H9 (cell line): ENCODE measurements around the gene ZBTB47. TPM values are rescaled to one million over a fixed set of nuclear protein-coding genes. Genes with fewer than 3 reads are reported as not detected.

Source experiments
- DNase-seq: peaks from one replicate; pipeline ENCODE4 v3.0.0-alpha.2; 2017
- H2AFZ ChIP-seq: one replicate; pipeline ENCODE4 v1.6.1; 2013; ENCODE audit warnings: mild to moderate bottlenecking, low read length, control low read depth, moderate library complexity
- H2AK5ac ChIP-seq: 2 replicates; pipeline ENCODE4 v1.6.1; 2013; ENCODE audit warnings: low read length, control low read depth, mixed read lengths; ENCODE audit not compliant: insufficient read length
- H2BK120ac ChIP-seq: one replicate; pipeline ENCODE4 v1.6.1; 2013; ENCODE audit warnings: low read depth, mild to moderate bottlenecking, low read length, control low read depth, inconsistent platforms; ENCODE audit not compliant: poor library complexity, severe bottlenecking
- H2BK12ac ChIP-seq: 2 replicates; pipeline ENCODE4 v1.6.1; 2013; ENCODE audit warnings: low read length, control low read depth, mixed read lengths, low read depth; ENCODE audit not compliant: insufficient read length
- H2BK15ac ChIP-seq: 2 replicates; pipeline ENCODE4 v1.6.1; 2013; ENCODE audit warnings: low read depth, low read length, control low read depth
- H2BK20ac ChIP-seq: one replicate; pipeline ENCODE4 v1.6.1; 2013; ENCODE audit warnings: low read depth, mild to moderate bottlenecking, low read length, control low read depth, inconsistent platforms; ENCODE audit not compliant: poor library complexity, severe bottlenecking
- H2BK5ac ChIP-seq: 2 replicates; pipeline ENCODE4 v1.6.1; 2013; ENCODE audit warnings: low read length, control low read depth, mixed read lengths; ENCODE audit not compliant: insufficient read length
- H3K14ac ChIP-seq: 2 replicates; pipeline ENCODE4 v1.6.1; 2013; ENCODE audit warnings: low read length, control low read depth; ENCODE audit not compliant: insufficient read depth
- H3K18ac ChIP-seq: 2 replicates; pipeline ENCODE4 v1.6.1; 2013; ENCODE audit warnings: low read depth, mild to moderate bottlenecking, mixed read lengths, low read length, control low read depth; ENCODE audit not compliant: insufficient read length
- H3K23ac ChIP-seq: 2 replicates; pipeline ENCODE4 v1.6.1; 2013; ENCODE audit warnings: low read length, control low read depth, mixed read lengths, low read depth; ENCODE audit not compliant: insufficient read length
- H3K23me2 ChIP-seq: 2 replicates; pipeline ENCODE4 v1.6.1; 2013; ENCODE audit warnings: low read depth, mild to moderate bottlenecking, mixed read lengths, low read length, control low read depth; ENCODE audit not compliant: insufficient read length, poor library complexity, severe bottlenecking
- H3K27ac ChIP-seq: 2 replicates; pipeline ENCODE4 v1.5.1; 2013; ENCODE audit warnings: low read length, control low read depth, mixed read lengths, low read depth; ENCODE audit not compliant: insufficient read length
- H3K27me3 ChIP-seq: 2 replicates; pipeline ENCODE4 v1.6.1; 2013; ENCODE audit warnings: low read length, control low read depth, inconsistent platforms; ENCODE audit not compliant: insufficient read depth
- H3K4ac ChIP-seq: 2 replicates; pipeline ENCODE4 v1.6.1; 2013; ENCODE audit warnings: low read depth, mild to moderate bottlenecking, control low read depth, inconsistent platforms, low read length, moderate library complexity
- H3K4me1 ChIP-seq: 2 replicates; pipeline ENCODE4 v1.6.1; 2013; ENCODE audit warnings: low read length, control low read depth, inconsistent platforms; ENCODE audit not compliant: insufficient read depth
- H3K4me2 ChIP-seq: 2 replicates; pipeline ENCODE4 v1.6.1; 2013; ENCODE audit warnings: low read length, control low read depth, mixed read lengths; ENCODE audit not compliant: insufficient read length, insufficient read depth
- H3K56ac ChIP-seq: 2 replicates; pipeline ENCODE4 v1.6.1; 2013; ENCODE audit warnings: low read depth, mild to moderate bottlenecking, mixed read lengths, low read length, control low read depth; ENCODE audit not compliant: insufficient read length
- H3K79me1 ChIP-seq: 2 replicates; pipeline ENCODE4 v1.6.1; 2013; ENCODE audit warnings: low read depth, mild to moderate bottlenecking, moderate library complexity, low read length, control low read depth, inconsistent platforms; ENCODE audit not compliant: insufficient read depth, poor library complexity, severe bottlenecking
- H3K79me2 ChIP-seq: 2 replicates; pipeline ENCODE4 v1.6.1; 2013; ENCODE audit warnings: low read length, control low read depth, inconsistent platforms; ENCODE audit not compliant: insufficient read depth
- H3K9ac ChIP-seq: 2 replicates; pipeline ENCODE4 v1.6.1; 2013; ENCODE audit warnings: low read length, control low read depth, mixed read lengths; ENCODE audit not compliant: insufficient read length; ENCODE audit errors: extremely low read depth
- H3K9me3 ChIP-seq: one replicate; pipeline ENCODE4 v1.6.1; 2013; ENCODE audit warnings: low read depth, low read length, inconsistent platforms; ENCODE audit not compliant: control insufficient read depth
- H3T11ph ChIP-seq: one replicate; pipeline ENCODE4 v1.6.1; 2013; ENCODE audit warnings: mild to moderate bottlenecking, low read length, control low read depth, inconsistent platforms
- H4K20me1 ChIP-seq: one replicate; pipeline ENCODE4 v1.6.1; 2013; ENCODE audit not compliant: control insufficient read depth, insufficient read length, insufficient read depth
- H4K5ac ChIP-seq: 2 replicates; pipeline ENCODE4 v1.6.1; 2013; ENCODE audit warnings: low read depth, mild to moderate bottlenecking, mixed read lengths, low read length, control low read depth; ENCODE audit not compliant: insufficient read length
- H4K8ac ChIP-seq: replicated peaks from 2 replicates; pipeline ENCODE4 v1.6.1; 2013; ENCODE audit warnings: low read length, control low read depth, mixed read lengths, low read depth; ENCODE audit not compliant: insufficient read length
- H4K91ac ChIP-seq: 2 replicates; pipeline ENCODE4 v1.6.1; 2013; ENCODE audit warnings: low read depth, mild to moderate bottlenecking, moderate library complexity, mixed read lengths, low read length, control low read depth; ENCODE audit not compliant: insufficient read length
- H3K27ac Mint-ChIP-seq, 3 experiments: 2 replicates in 2 of 3; 3 replicates in 1 of 3; pipeline ENCODE4 v1.8.0; 2020 to 2021; ENCODE audit warnings: mixed read lengths in 3 of 3, mild to moderate bottlenecking in 1 of 3, moderate library complexity in 1 of 3
- H3K27me3 Mint-ChIP-seq: 2 replicates; pipeline ENCODE4 v1.8.0; 2021; ENCODE audit warnings: low read depth, mild to moderate bottlenecking, moderate library complexity, mixed read lengths
- H3K36me3 Mint-ChIP-seq, 3 experiments: 2 replicates in 2 of 3; 3 replicates in 1 of 3; pipeline ENCODE4 v1.8.0; 2020 to 2021; ENCODE audit warnings: low read depth in 3 of 3, mixed read lengths in 3 of 3; ENCODE audit not compliant: insufficient read depth in 1 of 3
- H3K4me1 Mint-ChIP-seq, 2 experiments: 2 replicates each; pipeline ENCODE4 v1.8.0; 2020; ENCODE audit warnings: mixed read lengths in 2 of 2
- H3K4me3 Mint-ChIP-seq, 2 experiments: 2 replicates in 1 of 2; 3 replicates in 1 of 2; pipeline ENCODE4 v1.8.0; 2020 to 2021; ENCODE audit warnings: mild to moderate bottlenecking in 2 of 2, mixed read lengths in 2 of 2, moderate library complexity in 1 of 2
- H3K9me3 Mint-ChIP-seq, 2 experiments: 2 replicates in 1 of 2; 3 replicates in 1 of 2; pipeline ENCODE4 v1.8.0; 2020; ENCODE audit warnings: mild to moderate bottlenecking in 2 of 2, mixed read lengths in 2 of 2, moderate library complexity in 1 of 2
- WGBS: extraction: QIAGEN DNeasy Blood & Tissue Kit; methylation state at CpG from one replicate; pipeline ENCODE4 v1.1.7; 2013; ENCODE audit warnings: missing lambda C conversion rate, low lambda C conversion rate, mixed read lengths; ENCODE audit not compliant: insufficient read length; ENCODE audit errors: extremely low coverage; 5-methylcytosine and 5-hydroxymethylcytosine counted together
- total RNA-seq: library from RNA; stranded (reverse); gene quantifications from 2 replicates; pipeline ENCODE4 v1.2.1, GENCODE V29; 2021
- TF ChIP-seq, protein P1 (sequence below): fragments of 200-600 bp; sonication (generic); conservative IDR thresholded peaks from 3 replicates; pipeline ENCODE4 v1.8.0; 2021; ENCODE audit warnings: antibody characterized with exemption, mild to moderate bottlenecking

The ZBTB47 gene
- total RNA-seq, 1 experiment from 2014 or later: 3.6 TPM

DNA sequence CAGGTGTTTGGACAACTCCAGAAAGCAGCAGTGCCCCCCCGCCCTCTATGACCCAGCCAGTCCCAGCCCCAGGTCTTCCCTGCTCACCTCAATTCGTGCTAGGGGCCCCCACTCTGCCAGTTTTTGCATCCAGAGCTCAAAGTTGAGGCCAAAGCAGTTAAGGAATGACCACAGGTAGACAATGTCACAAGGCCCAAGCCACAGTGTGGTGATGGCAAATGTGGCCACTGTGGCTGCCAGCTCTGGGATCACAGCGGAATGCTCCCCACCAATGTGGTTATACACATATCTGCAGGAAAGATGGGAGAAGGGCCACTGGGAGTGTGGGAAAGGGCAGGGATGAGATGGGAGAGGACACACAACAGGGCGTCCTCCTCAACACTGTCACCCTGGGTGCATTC, 40.0 kb downstream of the ZBTB47 start:
- H3K4ac ChIP-seq: no peak overlapping the region
- no peak overlapping the region for H2AFZ ChIP-seq
- Mint-ChIP-seq H3K4me1 (peaks cover 17 to 22% of the 10 kb centered on the region in 2 experiments), H3K27me3 (peaks cover 9% of the 10 kb centered on the region), H3K27ac (no peak overlapping the region), H3K9me3 (no peaks in the 10 kb centered on the region), H3K36me3 (no peaks in the 10 kb centered on the region; a peak in 1 of 7 replicates), H3K4me3 (no peak overlapping the region)
- no peak overlapping the region for H2BK15ac ChIP-seq
- WGBS: no CpG with 5 or more reads among the region's 4 CpGs
- DNase-seq: no peak
- no peak overlapping the region for H2BK5ac ChIP-seq
- no peak overlapping the region for H3K4me2 ChIP-seq
- no peaks in the 10 kb centered on the region; the same call in 1 of the 2 replicates for H3K4me1 ChIP-seq
- no peaks in the 10 kb centered on the region for H3K79me2 ChIP-seq
- H2AK5ac ChIP-seq: no peak overlapping the region
- TF ChIP-seq, protein P1, sequence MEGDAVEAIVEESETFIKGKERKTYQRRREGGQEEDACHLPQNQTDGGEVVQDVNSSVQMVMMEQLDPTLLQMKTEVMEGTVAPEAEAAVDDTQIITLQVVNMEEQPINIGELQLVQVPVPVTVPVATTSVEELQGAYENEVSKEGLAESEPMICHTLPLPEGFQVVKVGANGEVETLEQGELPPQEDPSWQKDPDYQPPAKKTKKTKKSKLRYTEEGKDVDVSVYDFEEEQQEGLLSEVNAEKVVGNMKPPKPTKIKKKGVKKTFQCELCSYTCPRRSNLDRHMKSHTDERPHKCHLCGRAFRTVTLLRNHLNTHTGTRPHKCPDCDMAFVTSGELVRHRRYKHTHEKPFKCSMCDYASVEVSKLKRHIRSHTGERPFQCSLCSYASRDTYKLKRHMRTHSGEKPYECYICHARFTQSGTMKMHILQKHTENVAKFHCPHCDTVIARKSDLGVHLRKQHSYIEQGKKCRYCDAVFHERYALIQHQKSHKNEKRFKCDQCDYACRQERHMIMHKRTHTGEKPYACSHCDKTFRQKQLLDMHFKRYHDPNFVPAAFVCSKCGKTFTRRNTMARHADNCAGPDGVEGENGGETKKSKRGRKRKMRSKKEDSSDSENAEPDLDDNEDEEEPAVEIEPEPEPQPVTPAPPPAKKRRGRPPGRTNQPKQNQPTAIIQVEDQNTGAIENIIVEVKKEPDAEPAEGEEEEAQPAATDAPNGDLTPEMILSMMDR: no peak
- no peaks in the 10 kb centered on the region for H3K79me1 ChIP-seq
- H3K27ac ChIP-seq: no peak overlapping the region
- H4K8ac ChIP-seq: no peak overlapping the region
- no peak overlapping the region for H3K56ac ChIP-seq
- H3K9ac ChIP-seq: no peak overlapping the region
- no peaks in the 10 kb centered on the region for H3K9me3 ChIP-seq
- H2BK12ac ChIP-seq: no peak overlapping the region
- H3K23me2 ChIP-seq: no peaks in the 10 kb centered on the region
- no peaks in the 10 kb centered on the region for H4K20me1 ChIP-seq
- H2BK120ac ChIP-seq: no peak overlapping the region
- no peak overlapping the region for H3K18ac ChIP-seq
- no peak overlapping the region for H4K91ac ChIP-seq
- no peak overlapping the region for H3T11ph ChIP-seq
- no peak overlapping the region for H2BK20ac ChIP-seq
- H3K14ac ChIP-seq: no peak overlapping the region; the same call in 1 of the 2 replicates
- no peak overlapping the region for H4K5ac ChIP-seq
- no peaks in the 10 kb centered on the region; the same call in 1 of the 2 replicates for H3K27me3 ChIP-seq
- H3K23ac ChIP-seq: no peak overlapping the region
